G401 (cell line): Measurements from ENCODE around the gene JUN. TPM values are rescaled to one million over a fixed set of nuclear protein-coding genes. Genes with fewer than 3 reads are reported as not detected.
A peak's percentile ranks its signal among the peaks of the same experiment; 100 is the strongest.

Experiments
- DNase-seq: peaks from one replicate; pipeline ENCODE4 v3.0.0-alpha.2; 2015; ENCODE audit warnings: low spot score
- in situ Hi-C: cut with HindIII; loops from 2 replicates; pipeline ENCODE4 v1.10.0; 2016; ENCODE audit warnings: low sequenced_read_pairs, mixed read lengths
- total RNA-seq: library from RNA; depleted of rRNA; stranded (reverse); fragments of >200 nt; shearing (Covaris generic); gene quantifications from 2 replicates; pipeline ENCODE4 v1.2.3, GENCODE V29; 2014

The JUN gene
- total RNA-seq, 1 experiment from 2014 or later: 7.9 TPM

DNA sequence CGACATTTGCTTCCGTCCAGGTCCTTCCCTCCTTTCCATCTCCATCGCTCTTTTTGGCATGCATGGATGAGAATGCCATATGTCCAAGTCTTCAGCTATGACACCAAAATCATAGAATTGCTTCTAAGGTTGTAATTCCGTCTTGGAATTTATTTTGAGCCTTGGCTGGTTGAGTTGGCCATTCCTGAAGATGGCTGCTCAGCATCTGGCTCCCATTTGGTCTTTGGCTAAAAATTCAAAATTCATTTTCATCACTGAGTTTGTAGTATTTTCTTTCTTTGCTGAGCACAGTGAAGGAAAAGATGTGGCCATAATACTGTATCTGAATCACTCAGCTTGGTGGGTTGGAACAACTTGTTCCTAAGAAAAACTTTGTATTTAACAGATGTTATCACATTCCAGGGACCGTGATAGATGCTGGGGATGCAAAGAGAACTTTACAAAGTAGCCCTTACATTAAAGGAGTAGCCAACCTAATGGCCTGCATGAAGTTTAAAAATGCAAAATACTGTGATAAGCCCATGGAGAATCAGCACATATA, 15.6 kb downstream of the JUN start:
- in situ Hi-C loops: no loop called here
- DNase-seq: no peak

GRCh38 chr1:58767143-58767542, 16.7 kb downstream of the JUN start:
- no peak for DNase-seq
- in situ Hi-C loops: no loop called here

GRCh38 chr1:58765441-58765840, 18.4 kb downstream of the JUN start:
- DNase-seq: no peak
- in situ Hi-C loops: no loop called here

- no peak for DNase-seq
- in situ Hi-C loops: no loop called here
Measured at GRCh38 chr1:58765006-58765405, 18.8 kb downstream of the JUN start.

DNA sequence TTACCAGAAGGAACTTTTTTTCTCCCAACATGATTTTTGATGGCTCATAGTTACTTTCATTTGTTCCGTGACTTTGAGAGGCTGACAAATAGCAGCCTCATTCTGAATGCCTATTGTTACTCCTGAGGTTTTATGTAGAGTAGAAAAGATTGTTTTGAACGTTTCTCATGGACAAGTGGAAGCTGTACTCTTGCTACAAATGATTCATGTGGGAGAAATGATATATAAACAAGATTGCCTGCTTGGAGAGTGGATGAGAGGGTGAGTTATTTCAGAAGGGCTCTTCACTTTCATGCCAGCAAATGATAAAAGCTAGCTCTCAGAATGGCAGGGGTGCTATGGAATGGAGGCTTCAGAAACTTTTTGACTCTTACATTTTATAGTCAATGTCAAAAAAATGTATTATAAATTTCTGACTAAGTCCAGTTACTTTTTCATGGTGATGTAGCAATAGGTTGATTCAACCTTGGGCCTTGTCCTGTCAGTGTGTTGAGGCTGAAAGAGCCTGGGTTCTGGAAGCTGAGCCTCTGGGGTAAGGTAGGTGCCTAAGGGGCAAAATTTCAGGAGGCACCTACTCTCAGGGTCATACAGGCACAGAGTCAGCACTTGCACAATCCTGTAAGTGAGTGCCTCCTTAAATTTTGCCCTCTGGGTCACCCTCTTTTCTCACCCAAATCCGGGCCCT, 19.4 kb downstream of the JUN start:
- DNase-seq: no peak
- in situ Hi-C loops: no loop called here

DNA sequence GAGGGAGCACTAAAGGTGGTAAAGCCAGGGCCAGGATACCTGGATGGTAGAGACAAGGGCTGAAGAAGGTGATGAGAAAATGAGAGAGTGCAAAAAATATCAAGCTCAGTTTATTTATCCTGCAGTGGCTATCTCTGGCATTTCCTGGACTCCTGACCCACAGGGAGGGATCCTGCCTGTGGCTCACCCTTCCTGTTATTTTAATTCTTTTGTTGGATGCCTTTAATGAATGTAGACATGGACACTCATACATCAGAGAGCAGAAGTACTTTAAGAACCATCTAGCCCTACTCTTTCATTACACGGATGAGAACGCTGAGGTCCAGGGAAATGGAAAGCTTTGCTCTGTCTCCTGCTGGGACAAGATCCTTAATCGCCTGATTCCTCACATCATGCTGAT, 20.6 kb downstream of the JUN start:
- DNase-seq: no peak
- in situ Hi-C loops: no loop called here

- in situ Hi-C loops: no loop called here
- no peak for DNase-seq
Measured at GRCh38 chr1:58762806-58763205, 21.0 kb downstream of the JUN start.

GRCh38 chr1:58755468-58755872, 28.4 kb downstream of the JUN start:
- in situ Hi-C loops: no loop called here
- DNase-seq: peak; percentile 79

DNA sequence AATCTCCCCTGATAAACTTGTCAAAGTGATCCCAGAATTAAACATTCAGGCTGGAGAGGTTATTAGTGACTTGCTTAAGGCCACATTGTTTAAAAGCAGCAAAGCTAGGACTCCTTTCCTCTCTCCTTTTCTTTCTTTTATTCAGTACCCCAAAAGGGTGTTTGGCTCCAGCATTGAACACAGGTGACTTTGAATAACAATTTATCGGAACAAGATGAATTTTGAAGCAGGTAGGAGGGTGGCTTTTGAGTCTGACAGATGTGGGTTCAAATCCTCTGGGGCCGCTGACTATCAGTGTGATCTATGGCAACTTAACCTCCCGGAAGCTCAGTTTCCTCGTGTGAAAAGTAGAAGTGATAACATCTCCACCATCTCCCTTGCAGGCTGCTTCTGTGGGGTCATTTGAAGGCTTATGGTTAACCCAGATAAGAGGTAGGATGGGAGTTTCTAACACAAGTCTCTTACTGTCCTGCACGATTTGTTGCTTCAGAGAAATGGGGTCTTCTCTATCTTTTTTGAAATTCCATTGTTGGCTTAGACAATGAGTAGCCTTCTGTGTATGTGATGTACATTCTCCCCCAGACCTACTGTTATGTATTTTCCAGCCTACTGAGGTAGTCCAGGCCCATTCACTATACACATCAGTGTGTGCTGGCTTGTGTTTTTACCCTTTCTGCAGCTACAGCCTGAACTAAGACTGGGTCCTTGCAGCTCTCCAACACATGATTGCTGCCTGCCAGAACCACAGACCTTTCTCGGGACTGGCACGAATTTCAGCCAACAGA, 29.0 kb downstream of the JUN start:
- DNase-seq: no peak
- in situ Hi-C loops: no loop called here

DNA sequence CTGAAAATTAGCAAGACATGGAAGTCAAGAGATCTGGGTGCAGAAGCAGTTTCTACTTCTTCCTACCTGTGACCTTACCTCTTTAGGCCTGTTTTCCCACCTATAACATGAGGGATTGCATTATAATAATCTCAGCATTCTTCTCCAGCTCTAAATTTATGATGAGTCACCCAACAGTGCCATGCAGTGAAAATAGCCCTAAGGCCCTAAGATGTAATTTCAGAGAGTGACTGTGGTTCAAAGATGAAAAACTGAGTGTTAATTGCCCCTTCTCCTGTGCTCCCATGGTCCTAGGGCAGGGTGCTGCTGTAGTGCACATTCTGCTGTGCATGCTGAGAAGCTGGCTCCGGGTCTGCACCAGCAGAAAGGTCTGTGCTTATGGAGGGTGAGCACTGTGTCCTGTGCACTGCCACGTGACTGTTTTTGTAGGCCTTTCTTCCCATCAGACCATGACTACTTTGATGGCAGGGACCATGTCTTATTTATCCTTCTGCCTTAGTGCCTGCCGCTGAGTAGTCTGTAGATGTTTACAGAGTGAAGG, 29.7 kb downstream of the JUN start:
- DNase-seq: no peak
- in situ Hi-C loops: no loop called here

GRCh38 chr1:58753431-58753866, 30.4 kb downstream of the JUN start:
- no peak for DNase-seq

GRCh38 chr1:58749646-58750045, 34.2 kb downstream of the JUN start:
- in situ Hi-C loops: no loop called here
- DNase-seq: no peak

More at GRCh38 chr1:58753431-58753866, 30.4 kb downstream of the JUN start:
- in situ Hi-C loops: no loop called here

DNA sequence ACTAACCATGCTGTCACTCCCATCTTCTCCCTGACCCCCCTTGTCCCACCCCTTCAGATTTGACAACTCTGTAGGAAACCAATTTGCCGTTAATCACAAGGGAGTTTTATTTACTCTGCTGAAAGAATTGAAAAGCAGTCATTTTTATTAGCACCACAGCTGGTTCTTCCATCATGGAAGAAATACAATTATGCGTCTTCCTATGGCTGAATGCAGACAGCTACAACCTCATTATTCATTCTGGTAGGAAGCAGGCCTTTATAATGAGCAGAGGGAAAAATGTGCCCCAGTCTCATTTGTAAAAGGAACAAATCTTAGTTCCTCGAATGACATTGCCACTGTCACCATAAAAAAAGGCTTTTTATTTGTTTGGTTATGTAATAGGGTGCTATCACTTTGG, 35.2 kb downstream of the JUN start:
- no peak for DNase-seq
- in situ Hi-C loops: no loop called here

DNA sequence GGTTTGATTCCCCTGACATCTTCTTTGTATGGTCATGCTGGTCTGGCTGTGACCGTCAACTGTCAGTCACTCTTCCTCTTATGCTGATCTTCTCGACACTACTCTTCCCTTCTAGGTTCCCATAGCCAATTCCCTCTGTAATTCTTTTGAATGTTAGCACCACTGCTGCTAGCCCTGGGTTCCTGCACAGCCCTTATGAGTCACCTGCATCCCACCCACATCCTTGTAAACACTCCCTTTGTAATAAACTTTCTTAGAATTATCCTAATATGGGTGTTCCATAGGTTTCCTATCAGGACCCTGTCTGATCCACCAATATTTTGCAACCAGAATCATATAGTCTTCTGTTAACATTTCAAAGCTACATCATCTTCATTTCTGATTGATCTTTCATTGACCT, 37.1 kb downstream of the JUN start:
- in situ Hi-C loops: no loop called here
- DNase-seq: no peak

DNA sequence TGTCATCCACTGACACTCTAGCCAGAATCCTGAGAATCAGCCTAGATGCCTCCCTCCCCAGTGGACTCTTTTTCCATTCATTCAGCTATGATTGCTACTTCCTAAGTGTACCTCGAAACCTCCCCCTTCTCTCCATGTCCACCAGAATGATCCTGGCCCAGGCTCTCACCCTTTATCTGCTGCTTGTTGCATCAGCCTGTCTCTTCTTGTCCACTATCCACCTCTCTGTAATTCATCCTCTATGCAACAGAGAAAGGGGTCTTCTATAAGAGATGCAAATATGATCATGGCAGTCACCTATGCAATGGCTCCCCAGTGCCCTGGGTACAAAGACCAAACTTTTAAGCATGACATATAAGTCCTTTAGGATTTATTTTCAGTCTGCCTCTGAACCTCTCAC, 37.7 kb downstream of the JUN start:
- in situ Hi-C loops: no loop called here
- no peak for DNase-seq

DNA sequence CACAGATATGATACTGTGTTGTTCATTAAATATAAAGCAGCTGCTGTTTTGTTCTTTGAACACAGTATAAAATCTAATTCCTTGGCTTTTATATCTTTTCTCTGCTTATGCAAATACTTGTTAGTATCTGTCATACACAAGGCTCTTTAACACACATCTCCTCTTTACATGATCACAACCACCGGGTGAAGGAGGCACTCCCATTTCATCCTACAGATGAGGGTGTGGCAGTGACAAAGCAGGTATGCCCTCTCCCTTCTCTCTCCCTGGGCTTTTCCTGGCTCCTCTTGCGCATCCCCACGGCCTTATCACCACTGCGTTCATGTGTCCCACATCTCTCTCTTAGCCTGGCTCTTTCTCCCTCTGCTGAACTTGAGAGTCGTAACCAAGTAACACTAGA, 38.2 kb downstream of the JUN start:
- in situ Hi-C loops: no loop called here
- no peak for DNase-seq

DNA sequence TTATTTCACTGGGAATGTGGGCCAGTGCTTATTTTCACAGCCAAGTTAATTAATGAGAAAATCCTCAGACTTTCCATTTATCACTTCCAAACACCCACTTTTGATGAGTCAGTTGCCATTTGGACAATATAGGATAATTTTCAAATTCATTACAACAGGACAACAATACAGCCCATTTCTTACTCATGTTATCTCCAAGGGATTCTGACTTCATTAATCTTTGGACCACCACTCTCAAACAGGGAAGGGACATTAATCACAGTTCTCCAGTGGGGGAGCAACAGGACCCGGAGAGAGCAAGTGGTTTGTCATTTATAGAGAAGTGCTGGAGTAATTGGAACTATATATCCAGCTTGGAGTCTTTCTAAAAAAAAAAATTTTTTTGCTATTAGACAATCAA, 38.7 kb downstream of the JUN start:
- in situ Hi-C loops: no loop called here
- DNase-seq: no peak

- in situ Hi-C loops: no loop called here
- DNase-seq: no peak
Measured at GRCh38 chr1:58741678-58742553, 41.9 kb downstream of the JUN start.

- peak; percentile 80 for DNase-seq
- in situ Hi-C loops: no loop called here
Measured at GRCh38 chr1:58739856-58740466, 43.9 kb downstream of the JUN start.
